H1 (cell line): ENCODE data around the gene CNNM1. TPM values are rescaled to one million over a fixed set of nuclear protein-coding genes. Genes with fewer than 3 reads are reported as not detected.

Experiments
- BACH1 ChIP-seq: IDR thresholded peaks from 2 replicates; pipeline ENCODE4 v1.6.1; 2012; ENCODE audit warnings: low read length, improper control_type of control experiment
- CTBP2 ChIP-seq: IDR thresholded peaks from 2 replicates; pipeline ENCODE4 v1.7.0; 2011; ENCODE audit warnings: borderline replicate concordance, mild to moderate bottlenecking, moderate library complexity, mixed read lengths, low read length; ENCODE audit not compliant: insufficient read depth, insufficient read length
- FOSL1 ChIP-seq: IDR thresholded peaks from 2 replicates; pipeline ENCODE4 v1.6.1; 2011; ENCODE audit warnings: mild to moderate bottlenecking, low read depth, low read length, moderate library complexity; ENCODE audit not compliant: insufficient read depth
- TBP ChIP-seq: IDR thresholded peaks from 2 replicates; pipeline ENCODE4 v1.6.1; 2011; ENCODE audit warnings: low read depth, low read length, improper control_type of control experiment
- polyA plus RNA-seq, 7 experiments: library from polyadenylated mRNA; depleted of rRNA in 3 of 7; stranded (reverse) in 5 of 7; unstranded in 2 of 7; fragments of >200 nt in 5 of 7; fragments of 200-250 nt in 2 of 7; gene quantifications; 1 replicate in 5 of 7; 2 replicates in 1 of 7; 4 replicates in 1 of 7; pipeline versions ENCODE4 v1.2.1 to v1.2.3, GENCODE V29; 2011 to 2013; ENCODE audit warnings: missing spikeins in 2 of 7, mixed read lengths in 2 of 7
- total RNA-seq: library from RNA; stranded (reverse); fragmentation: NEBNext Ultra II Directional; extraction: Animal tissue kit (Norgen Biotek cat#: 25700); gene quantifications from 2 replicates; pipeline ENCODE4 v1.2.1, GENCODE V29; 2021

The CNNM1 gene
- total and polyA plus RNA-seq, 2 of the 8 experiments (the other 6 are each of a cell fraction or from before 2014, with no cell fraction given) = 0.74 to 0.92 TPM

DNA sequence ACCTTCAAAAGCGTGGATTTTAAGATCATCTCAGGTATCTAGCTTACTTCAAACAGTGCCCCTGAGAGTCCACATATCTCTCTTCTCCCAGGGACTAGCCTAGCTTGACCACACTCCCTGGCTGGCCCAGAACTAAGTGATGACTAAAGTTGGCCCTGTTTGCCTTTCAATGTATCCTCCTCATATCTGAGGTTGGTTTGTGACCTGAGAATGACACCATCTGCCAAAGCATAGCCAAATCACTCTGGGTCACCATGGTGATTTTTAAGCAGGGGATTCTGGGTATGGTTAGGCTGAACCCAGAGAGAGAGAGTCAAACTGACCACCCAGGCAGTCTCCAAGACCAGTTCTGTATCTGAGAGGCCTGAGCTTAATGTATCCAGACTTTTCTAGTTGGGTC, 16.2 kb downstream of the CNNM1 start (continued):
- TF ChIP-seq CTBP2 (no peak), FOSL1 (no peak), TBP (no peak), BACH1 (no peak)
